Measurements from ENCODE around the gene SYVN1.

DNA sequence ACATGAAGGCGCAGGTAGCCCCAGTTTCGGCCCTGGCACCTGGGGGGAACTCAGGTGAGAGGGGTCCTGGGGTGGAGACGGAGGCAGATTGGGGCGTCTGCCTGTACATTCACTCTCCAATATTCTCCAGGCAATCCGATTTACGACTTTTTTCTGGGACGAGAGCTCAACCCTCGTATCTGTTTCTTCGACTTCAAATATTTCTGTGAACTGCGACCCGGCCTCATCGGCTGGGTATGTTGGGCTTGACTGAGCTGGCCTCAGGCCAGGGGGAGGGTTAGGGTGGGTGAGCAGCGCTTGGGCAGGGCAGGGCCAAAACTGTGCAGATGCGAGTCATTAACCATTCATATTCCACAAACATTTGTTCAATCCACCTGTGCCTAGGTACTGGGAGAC, 21.0 kb downstream of the SYVN1 start:
- TF ChIP-seq POLR2A (IDR thresholded peaks at IDR 0.05), result no peak
- TF ChIP-seq, protein P1, sequence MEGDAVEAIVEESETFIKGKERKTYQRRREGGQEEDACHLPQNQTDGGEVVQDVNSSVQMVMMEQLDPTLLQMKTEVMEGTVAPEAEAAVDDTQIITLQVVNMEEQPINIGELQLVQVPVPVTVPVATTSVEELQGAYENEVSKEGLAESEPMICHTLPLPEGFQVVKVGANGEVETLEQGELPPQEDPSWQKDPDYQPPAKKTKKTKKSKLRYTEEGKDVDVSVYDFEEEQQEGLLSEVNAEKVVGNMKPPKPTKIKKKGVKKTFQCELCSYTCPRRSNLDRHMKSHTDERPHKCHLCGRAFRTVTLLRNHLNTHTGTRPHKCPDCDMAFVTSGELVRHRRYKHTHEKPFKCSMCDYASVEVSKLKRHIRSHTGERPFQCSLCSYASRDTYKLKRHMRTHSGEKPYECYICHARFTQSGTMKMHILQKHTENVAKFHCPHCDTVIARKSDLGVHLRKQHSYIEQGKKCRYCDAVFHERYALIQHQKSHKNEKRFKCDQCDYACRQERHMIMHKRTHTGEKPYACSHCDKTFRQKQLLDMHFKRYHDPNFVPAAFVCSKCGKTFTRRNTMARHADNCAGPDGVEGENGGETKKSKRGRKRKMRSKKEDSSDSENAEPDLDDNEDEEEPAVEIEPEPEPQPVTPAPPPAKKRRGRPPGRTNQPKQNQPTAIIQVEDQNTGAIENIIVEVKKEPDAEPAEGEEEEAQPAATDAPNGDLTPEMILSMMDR (IDR thresholded peaks at IDR 0.05), result no peak

Measured in heart left ventricle (tissue), 13 donors.